Erythroblast (primary cell): ENCODE measurements around the gene ARL6IP5.

Experiments used
- GATA1 ChIP-seq: IDR thresholded peaks from 2 replicates; pipeline ENCODE4 v1.6.1; 2011; ENCODE audit warnings: low read depth, mild to moderate bottlenecking, control low read depth, low read length, moderate library complexity
- POLR2A ChIP-seq: IDR thresholded peaks from 2 replicates; pipeline ENCODE4 v1.6.1; 2011; ENCODE audit warnings: mild to moderate bottlenecking, low read length

GRCh38 chr3:69144631-69145245 is 60.0 kb downstream of the ARL6IP5 start:
- TF ChIP-seq POLR2A (no peak), GATA1 (no peak)
